ENCODE measurements around the gene EMP2. TPM values are rescaled to one million over a fixed set of nuclear protein-coding genes. Genes with fewer than 3 reads are reported as not detected.
"Not testable (repeated sequence)": the region's sequence is repeated elsewhere in the genome, so short reads cannot be mapped to it uniquely, and the experiment has no call there.

Gene EMP2
- polyA plus RNA-seq, 4 donors, result 22.2 to 25.9 (median 23.9) TPM

DNA sequence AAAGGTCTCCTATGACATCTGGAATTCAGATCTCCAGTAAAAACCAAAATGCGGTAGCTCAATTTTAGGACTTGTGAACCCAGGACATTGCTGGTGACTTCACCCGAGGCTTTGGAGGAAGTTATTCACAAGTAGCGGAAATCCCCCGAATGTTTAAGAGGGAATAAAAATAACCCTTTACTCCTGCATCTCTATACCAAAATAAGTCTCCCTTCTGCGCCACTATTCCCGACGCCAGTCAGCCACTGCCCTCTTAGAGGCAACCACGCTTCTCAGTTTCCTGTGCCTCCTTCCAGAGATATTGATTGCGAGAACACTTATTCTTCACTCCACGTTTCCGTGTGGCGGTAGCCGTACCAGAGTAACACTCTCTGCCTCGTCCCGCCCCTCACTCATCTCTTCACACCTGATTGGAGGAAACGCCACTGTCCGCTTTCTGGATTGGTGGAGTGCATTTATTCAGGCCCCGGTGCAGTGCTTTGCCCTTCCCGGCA is 27.4 kb downstream of the EMP2 start:
- DNase-seq (ENCODE audit: low read depth in 4 of 4, low spot score in 2 of 4), result no peak

DNA sequence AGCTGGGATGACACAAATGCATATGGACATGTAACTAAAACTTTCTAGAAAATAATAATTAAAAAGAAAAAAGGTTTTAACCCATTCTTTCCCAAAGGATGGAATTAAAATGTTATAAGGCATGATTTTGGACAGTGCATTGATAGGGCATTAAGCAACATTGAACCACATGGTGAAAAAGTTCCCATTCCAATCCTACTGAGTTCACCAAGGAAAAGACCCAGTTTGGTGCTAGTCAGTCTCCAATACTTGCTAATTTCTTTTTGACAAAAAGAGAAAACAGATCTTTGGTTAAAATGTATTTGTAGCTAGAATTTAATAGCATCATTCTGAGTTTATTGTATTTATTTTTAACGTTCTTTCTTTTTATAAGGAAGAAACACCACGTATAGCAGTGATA is 28.1 kb downstream of the EMP2 start:
- no peak for DNase-seq (ENCODE audit: low read depth in 4 of 4, low spot score in 2 of 4)

DNA sequence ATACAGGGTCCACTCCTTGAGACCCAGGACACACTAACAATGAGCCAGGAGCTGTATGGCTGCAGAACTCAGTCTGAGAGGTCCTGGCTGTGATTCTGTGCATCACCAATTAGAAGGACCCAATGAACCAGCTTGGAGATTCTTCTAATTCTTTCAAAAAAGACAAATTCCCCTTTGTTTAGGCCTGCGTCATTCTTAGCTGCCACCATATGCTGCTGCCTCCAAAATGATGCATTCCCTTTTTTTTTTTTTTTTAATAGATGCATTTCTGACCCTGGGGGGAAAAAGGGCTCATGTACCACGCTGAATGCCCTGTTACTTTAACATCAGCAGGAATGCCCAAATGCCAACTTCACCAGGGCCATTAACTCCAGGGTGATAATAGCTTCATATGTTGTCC is 28.5 kb downstream of the EMP2 start:
- DNase-seq (ENCODE audit: low read depth in 4 of 4, low spot score in 2 of 4), result no peak

DNA sequence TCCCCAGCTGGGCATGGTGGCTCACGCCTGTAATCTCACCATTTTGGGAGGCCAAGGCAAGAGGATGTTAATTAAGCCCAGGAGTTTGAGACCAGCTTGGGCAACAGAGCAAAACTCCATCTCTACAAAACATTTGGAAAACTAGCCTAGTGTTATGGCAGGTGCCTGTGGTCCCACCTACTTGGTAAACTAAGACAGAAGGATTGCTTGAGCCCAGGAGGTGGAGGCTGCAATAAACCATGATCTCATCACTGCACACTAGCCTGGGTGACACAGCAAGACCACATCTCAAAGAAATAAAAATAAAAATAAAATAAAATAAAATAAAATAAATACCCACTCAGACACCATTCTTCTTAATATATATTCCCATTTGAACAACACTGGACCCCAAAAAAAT is 32.0 kb downstream of the EMP2 start:
- DNase-seq (ENCODE audit: low read depth in 4 of 4, low spot score in 2 of 4), result no peak

DNA sequence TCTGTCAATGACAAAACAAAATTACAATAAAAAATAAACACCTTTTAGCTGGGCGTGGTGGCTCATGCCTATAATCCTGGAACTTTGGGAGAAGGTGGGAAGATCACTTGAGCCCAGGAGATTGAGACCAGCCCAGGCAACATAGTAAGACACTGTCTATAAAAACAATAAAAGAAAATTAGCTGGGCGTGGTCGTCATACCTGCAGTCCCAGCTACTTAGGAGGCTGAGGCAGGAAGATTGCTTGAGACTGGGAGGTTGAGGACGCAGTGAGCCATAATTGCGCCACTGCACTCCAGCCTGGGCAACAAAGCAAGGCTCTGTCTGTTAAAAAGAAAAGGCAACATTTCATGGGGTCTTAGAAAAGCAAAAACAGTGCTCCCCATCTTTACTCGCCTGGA is 32.7 kb downstream of the EMP2 start:
- DNase-seq (ENCODE audit: low read depth in 4 of 4, low spot score in 2 of 4), result no peak

DNA sequence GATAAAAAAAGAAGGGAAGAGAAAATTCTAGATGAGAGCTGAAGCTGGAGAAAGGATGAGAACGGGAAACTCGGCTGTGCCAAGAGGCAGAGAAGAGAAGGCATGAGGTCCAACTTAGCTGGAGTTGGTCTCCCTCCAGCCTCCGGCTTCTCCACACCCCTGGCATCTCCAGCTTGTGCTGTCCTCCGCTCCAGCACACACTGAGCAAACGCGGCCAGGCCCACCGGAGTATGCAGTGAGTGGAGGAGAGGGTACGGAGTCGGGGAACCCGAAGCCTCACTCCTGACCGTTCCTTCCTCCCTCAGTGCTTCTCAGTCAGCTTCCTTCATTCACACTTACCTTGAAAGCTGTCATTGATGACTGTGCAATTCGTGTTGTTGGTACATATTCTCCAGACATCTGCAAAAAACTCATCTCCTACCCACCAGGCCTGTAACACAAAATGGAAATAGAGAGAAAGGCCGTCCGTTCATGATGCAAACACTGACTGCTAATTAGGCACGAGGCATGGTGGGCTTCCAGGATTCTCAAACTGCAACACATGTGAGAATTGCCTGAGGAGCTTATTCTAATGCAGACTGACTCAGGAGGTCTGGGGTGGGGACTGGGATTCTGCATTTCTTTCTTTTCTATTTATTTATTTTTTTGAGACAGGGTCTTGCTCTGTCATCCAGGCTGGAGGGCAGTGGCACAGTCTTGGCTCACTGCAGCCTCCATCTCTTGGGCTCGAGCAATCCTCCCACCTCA is 37.0 kb downstream of the EMP2 start:
- no peak for DNase-seq (ENCODE audit: low read depth in 4 of 4, low spot score in 2 of 4)

DNA sequence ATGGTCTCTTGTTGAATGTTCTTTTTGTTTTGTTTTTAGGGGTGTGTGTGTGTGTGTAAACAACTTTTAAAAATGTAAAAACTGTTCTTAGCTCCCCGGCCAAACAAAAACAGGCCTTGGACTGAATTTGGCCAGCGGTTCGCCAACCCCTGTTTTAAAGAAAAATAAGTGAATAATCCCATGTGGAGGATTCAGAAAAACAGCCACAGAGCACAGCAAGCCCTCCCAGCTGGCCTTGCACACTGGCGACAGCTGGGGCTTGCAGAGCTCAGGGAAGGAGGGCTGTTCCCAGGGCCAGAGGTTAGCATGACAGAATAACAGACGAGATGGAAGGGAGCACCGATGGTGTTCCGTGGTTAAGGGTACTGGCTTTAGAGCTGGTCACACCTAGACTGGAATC is 39.0 kb downstream of the EMP2 start:
- no peak for DNase-seq (ENCODE audit: low read depth in 4 of 4, low spot score in 2 of 4)

DNA sequence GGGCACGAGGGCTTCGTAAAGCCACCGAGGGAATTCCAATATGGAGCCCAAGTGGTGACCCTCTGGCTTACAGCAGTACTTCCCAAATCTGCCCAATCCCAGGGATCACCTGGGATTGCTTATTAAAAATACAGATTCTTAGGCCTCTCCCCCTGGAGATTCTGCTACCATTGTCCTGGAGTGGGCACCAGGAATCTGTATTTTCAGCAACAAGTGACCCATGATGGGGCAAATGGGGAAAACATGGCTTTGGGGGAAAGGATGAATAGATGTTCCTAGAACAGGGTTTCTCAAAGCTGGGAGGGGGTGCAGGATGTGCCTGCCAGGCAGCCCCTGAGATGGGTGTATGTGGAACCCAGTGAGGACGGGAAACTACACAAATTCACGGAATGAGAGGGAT is 40.6 kb downstream of the EMP2 start:
- no peak for DNase-seq (ENCODE audit: low read depth in 4 of 4, low spot score in 2 of 4)

DNA sequence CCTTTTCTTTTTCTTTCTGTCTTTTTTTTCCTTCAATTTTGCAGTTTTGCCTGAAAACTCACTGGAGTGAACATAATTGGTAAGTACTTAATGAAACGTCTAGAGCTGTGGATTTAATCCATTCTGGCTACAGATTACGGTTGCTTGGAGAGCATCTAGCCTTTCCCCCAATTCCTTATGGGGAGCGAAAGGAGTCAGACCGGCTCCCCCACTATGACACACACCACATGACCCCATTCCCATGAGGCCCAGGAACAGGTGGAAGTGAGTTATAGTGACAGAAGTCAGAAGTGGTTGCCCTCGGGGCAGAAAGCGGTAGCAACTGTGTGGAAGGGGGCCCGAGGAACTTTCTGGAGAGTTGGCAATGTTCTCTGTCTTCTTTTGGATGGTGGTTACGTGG is 41.2 kb downstream of the EMP2 start:
- no peak for DNase-seq (ENCODE audit: low read depth in 4 of 4, low spot score in 2 of 4)

DNA sequence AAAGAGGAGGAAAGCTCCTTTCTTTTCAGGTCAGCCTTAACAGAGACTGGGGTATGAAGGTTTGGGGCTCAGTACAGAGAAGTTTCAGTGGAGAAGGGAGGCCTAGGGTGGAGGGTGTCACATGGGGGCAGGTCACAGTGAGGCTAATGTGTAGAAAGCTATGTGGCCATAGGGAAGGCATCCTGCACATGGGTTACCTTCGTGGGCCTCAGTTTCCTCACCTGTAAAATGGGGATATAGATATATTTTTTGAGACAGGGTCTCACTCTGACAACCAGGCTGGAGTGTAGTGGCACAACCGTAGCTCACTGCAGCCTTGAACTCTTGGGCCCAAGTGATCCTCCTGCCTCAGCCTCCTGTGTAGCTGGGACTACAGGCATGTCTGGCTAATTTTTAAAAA is 41.8 kb downstream of the EMP2 start:
- no peak for DNase-seq (ENCODE audit: low read depth in 4 of 4, low spot score in 2 of 4)

DNA sequence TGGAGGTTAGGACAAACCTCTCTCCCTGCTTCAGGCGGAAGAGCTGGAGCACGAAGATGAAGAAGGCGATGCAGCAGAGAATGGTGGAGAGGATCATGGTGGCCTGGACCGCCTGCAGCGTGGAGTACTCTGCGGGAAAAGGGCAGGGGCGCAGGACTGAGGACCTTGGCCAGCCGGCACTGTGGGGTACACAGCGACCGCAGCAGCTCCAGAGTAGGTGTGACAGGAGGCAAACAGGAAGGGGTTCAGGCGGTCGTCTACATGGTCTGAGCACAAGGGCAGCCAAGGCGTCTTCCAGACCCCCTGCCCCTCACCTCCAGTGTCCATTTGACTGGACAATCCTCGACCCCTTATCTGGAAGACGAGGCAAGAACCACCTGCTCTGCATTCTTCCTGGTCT is 42.5 kb downstream of the EMP2 start:
- no peak for DNase-seq (ENCODE audit: low read depth in 4 of 4, low spot score in 2 of 4)

DNA sequence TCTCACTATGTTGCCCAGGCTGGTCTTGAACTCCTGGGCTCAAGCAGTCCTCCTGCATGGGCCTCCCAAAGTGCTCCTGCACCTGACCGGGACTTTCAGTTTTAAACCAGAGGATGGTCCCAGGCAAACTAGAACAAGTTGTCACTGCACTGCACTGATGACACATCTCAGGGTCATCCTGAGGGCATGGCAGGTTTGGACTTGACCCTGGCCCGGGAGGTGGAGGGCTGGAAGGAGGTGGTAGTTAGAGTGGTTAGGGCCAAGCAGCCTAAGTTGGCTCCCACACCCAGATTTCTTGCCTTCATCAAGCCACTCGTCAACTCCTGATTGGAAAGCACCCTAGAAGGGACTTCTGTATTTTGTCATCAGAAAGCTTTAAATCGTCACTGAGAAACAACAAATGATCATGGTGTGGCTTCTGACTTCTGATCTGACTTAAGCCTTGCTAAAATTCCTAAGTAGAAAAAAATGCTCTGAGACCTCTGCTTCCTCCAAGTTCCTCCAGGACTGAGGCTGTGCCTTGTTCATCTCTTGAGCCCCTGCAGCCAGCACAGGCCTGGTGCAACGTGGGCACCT is 43.5 kb downstream of the EMP2 start:
- no peak for DNase-seq (ENCODE audit: low read depth in 4 of 4, low spot score in 2 of 4)

DNA sequence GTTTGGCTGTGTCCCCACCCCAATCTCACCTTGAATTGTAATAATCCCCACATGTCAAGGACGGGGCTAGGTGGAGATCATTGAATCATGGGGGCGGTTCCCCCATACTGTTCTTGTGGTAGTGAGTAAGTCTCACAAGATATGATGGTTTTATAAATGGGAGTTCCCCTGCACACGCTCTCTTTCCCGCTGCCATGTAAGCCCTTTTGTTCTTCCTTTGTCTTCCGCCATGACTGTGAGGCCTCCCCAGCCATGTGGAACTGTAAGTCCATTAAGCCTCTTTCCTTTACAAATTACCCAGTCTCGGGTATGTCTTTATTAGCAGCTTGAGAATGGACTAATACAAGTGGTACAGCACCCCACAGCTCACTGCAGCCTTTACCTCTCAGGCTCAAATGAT is 44.1 kb downstream of the EMP2 start:
- not testable (repeated sequence) for DNase-seq (ENCODE audit: low read depth in 4 of 4, low spot score in 2 of 4)

DNA sequence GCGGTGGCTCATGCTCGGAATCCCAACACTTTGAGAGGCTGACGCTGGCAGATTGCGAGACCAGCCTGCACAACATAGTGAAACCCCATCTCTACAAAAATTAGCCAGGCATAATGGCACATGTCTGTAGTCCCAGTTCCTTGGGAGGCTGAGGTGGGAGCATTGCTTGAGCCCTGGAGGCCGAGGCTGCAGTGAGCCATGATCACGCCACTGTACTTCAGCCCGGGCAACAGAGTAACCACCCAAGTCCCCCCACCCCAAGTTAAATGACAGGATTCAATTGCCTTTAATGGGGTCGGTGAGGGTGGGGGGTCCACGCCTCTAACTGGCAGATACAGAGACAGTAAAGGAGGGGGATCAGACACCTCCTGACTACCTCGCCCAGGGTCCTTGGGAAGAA is 44.9 kb downstream of the EMP2 start:
- no peak for DNase-seq (ENCODE audit: low read depth in 4 of 4, low spot score in 2 of 4)

DNA sequence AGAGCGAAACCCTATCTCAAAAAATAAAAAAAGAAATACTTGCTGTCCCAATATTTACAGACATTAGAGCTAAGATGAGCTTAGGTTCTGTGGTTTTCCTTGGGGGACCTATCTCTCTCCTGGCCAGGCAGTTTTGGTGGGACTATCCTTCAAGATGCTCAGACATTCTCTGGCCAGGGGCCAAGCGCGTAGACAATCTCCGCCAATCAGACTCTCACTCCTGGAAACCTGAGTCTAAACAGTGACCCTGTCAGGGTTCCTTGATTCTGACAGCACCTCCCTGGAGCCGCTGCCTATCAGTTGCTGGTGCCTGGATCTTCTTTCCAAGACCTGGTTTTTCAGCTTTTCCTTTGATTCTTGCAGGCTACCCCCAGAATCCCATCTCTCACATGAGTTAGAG is 45.6 kb downstream of the EMP2 start:
- no peak for DNase-seq (ENCODE audit: low read depth in 4 of 4, low spot score in 2 of 4)

DNA sequence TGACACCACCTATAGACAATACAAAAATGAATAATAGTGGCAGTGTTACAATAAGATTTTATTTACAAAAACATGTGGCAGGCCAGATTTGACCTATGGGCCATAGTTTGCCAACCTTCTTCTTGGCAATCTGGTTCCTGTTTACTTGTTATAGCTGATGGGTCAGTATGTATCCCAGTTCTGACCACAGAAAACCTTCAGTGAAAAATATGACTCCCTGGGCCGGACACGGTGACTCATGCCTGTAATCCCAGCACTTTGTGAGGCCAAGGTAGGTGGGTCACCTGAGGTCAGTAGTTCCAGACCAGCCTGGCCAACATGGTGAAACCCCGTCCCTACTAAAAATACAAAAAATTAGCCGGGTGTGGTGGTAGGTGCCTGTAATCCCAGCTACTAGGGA is 46.8 kb downstream of the EMP2 start:
- DNase-seq (ENCODE audit: low read depth in 4 of 4, low spot score in 2 of 4), result not testable (repeated sequence)

DNA sequence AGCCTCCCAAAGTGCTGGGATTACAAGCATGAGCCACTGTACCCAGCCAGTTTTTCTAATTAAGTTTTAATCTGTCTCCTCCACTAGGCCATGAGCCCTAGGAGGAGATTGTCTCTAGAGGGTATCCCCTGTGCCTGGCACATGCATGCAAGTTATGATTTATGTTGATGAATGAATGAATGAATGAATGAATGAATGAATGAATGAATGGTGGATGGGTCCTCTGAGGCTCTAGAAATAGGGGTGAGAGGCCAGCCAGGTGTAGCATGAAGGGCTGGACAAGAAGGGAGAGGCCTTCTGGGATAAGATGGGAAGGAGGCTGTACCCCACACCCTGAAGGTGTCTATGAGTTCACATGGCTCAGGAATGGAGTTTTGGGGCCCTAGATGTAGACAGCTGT is 48.8 kb downstream of the EMP2 start:
- DNase-seq (ENCODE audit: low read depth in 4 of 4, low spot score in 2 of 4), result no peak

DNA sequence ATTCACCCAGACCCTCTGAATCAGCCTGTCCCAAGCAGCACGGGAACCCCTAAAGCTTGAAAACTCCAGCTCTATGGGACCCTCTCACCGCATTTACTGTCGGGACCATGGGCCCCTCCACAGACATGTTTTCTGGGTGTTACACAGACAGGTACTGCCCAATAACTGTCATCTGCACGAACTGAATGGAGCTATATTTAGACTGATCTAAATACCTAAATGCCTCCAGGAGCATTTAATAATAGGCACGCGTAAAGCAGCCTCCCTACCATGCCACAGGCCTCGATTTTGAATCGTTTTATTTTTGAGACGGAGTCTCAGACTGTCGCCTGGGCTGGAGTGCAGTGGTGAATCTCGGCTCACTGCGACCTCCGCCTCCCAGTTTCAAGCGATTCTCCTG is 49.7 kb downstream of the EMP2 start:
- no peak for DNase-seq (ENCODE audit: low read depth in 4 of 4, low spot score in 2 of 4)

DNA sequence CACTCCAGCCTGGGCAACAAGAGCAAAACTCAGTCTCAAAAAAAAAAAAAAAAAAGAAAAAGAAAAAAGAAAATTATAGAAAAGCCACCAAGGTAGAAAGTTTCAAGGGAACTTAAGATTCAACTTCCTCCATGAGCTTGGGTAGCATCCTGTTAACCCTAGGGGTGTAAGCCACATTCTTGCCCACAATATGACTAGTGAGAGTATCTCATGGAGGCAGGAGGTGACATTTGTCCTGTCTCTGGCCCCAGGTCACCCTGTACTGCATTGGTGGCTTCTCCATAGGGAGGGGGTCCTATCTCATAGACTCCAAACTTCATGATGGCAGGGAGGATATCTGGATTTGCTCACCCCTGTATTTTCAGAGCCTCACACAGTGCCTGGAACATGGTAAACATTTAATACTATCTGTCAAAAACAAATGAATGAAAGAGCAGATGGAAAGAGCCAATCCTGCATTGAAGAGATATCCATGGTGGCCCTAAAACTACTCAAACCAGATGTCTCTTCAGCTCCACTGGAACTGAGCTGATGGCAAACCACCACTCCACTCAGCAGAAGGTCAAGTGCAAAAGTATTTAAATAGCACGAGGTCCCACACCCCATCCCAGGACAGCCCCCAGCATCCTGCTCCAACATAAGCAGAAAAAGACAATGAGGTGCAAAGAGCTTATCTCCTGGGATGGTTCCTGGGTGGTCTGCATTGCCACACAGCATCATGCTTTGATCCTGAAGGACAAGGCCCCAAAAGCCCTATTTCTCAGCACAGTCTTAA is 50.3 kb downstream of the EMP2 start:
- DNase-seq (ENCODE audit: low read depth in 4 of 4, low spot score in 2 of 4), result no peak

DNA sequence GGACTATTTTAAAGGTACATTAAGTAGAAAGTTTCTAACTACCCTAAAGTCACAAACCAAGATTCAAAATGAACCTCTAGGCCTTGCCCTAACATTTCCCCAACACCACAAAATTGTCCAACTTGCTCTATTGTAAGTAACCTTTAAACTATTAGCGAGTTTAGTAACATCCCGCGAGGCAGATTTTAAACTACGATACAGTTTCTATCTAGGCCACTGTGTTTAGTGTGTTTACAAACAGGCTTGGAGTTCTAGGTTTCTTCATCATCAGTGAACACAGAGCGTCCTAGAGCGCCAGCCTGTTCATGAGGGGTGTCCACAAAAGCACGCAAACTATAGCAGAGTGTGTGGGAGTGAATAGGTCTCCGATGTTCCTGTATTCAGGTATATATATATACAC is 51.8 kb downstream of the EMP2 start:
- DNase-seq (ENCODE audit: low read depth in 4 of 4, low spot score in 2 of 4), result no peak

DNA sequence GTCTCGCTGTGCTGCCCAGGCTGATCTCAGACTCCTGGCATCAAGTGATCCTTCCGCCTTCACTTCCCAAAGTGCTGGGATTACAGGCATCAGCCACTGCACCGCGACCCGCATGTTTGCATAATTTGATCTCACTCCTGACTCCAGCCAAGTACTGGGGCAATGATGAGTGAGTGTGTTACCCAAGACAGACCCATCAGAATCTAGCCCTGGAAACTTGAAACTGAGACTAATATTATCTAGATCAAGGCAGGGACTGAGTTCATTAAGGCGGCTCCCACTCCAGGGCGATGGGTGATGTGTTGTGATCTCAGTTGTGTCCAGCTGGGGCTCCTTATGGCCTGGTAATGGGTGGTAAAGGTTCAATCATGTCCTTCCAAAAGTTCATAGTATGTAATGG is 53.4 kb downstream of the EMP2 start:
- no peak for DNase-seq (ENCODE audit: low read depth in 4 of 4, low spot score in 2 of 4)

Data from left renal cortex interstitium (tissue), 4 donors.